Tibial nerve (tissue), 4 donors: ENCODE results near the gene RAB11FIP2.

Source experiments
- EP300 ChIP-seq, 2 donors: sonication (generic); formaldehyde crosslinking; IDR thresholded peaks; one replicate each; pipeline ENCODE4 v1.6.1; 2017; ENCODE audit warnings: antibody characterized with exemption in 2 of 2, mild to moderate bottlenecking in 1 of 2
- POLR2A ChIP-seq, 2 donors: fragments of 450-650 bp; IDR thresholded peaks; one replicate each; pipeline ENCODE4 v1.6.1; 2017; ENCODE audit warnings: antibody characterized with exemption in 2 of 2, mild to moderate bottlenecking in 2 of 2, moderate library complexity in 2 of 2
- TF ChIP-seq, protein P1 (sequence below), 5 experiments: fragments of 200-600 bp in 3 of 5; fragments of 450-650 bp in 2 of 5; sonication (generic) in 3 of 5; IDR thresholded peaks; one replicate each; pipeline ENCODE4 v1.5.1; 2016 to 2019; ENCODE audit warnings: antibody characterized with exemption in 5 of 5, mild to moderate bottlenecking in 3 of 5, moderate library complexity in 2 of 5

DNA sequence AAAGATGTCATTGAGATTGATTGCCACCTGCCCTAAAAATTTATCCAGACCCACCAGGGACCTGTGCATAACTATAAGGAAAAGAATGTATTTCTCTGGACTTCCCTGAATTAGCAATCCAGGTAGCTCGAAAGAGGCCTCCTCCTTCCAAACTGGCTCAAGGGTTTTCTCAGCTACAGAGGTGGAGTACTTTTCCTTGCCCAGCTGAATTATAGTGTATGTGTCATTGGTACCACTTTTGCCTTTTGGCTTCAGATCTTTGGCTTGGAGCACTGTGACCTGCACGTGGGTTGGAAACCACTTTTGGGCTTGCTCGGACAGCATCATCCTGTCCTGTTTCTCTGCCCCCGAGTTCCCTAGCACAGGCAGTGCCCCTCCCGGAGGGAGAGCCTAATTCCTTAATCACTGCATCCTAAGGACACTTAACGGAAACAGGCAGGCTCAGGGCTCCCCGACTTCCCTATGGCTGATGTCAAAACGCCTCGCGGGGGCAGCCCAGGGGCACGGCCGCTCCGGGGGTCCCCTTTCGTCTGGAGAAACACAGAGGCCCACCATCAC, 825 bp downstream of the RAB11FIP2 start:
- TF ChIP-seq, protein P1, sequence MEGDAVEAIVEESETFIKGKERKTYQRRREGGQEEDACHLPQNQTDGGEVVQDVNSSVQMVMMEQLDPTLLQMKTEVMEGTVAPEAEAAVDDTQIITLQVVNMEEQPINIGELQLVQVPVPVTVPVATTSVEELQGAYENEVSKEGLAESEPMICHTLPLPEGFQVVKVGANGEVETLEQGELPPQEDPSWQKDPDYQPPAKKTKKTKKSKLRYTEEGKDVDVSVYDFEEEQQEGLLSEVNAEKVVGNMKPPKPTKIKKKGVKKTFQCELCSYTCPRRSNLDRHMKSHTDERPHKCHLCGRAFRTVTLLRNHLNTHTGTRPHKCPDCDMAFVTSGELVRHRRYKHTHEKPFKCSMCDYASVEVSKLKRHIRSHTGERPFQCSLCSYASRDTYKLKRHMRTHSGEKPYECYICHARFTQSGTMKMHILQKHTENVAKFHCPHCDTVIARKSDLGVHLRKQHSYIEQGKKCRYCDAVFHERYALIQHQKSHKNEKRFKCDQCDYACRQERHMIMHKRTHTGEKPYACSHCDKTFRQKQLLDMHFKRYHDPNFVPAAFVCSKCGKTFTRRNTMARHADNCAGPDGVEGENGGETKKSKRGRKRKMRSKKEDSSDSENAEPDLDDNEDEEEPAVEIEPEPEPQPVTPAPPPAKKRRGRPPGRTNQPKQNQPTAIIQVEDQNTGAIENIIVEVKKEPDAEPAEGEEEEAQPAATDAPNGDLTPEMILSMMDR (IDR thresholded peaks at IDR 0.05) = no peak
- no peak for TF ChIP-seq EP300 (IDR thresholded peaks at IDR 0.05)
- no peak for TF ChIP-seq POLR2A (IDR thresholded peaks at IDR 0.05)
